Dedifferentiated amniotic fluid mesenchymal stem cell (primary cell): ENCODE results near the gene CEP97.

Experiments
- DNase-seq: peaks from one replicate; pipeline ENCODE4 v3.0.0-alpha.2; 2016; ENCODE audit errors: extremely low spot score

The CEP97 gene

DNA sequence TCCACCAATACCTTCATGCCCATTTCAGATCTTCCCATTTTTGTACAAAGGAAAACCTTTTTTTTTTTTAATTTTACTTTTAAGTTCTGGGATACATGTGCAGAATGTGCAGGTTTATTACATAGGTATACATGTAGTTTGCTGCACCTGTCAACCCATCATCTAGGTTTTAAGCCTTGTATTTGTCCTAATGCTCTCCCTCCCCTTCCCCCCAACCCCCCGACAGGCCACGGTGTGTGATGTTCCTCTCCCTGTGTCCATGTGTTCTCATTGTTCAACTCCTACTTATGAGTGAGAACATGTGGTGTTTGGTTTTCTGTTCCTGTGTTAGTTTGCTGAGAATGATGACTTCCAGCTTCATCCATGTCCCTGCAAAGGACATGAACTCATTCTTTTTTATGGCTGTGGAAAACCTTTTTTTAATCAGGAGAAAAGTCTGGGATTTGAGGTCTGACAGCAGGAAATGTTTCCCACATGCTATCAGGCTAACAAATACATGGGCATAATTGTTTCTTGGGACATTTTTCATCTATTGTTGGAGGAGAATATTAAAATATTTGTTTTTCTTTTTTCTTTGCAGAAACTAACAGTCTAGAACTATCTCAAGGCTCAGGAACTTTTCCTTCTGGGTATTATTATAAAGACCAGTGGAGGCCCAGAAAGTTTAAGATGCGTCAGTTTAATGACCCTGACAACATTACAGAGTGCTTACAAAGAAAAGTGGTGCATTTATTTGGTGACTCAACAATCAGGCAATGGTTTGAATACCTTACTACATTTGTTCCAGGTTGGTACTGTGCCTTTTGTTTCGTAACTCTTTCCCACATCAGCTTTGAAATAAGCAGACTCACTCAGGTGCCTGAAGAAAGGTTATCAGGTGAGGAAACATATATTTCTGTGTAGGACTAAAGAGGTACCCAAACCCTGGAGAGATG lies 92.1 kb downstream of the CEP97 start:
- no peak for DNase-seq

DNA sequence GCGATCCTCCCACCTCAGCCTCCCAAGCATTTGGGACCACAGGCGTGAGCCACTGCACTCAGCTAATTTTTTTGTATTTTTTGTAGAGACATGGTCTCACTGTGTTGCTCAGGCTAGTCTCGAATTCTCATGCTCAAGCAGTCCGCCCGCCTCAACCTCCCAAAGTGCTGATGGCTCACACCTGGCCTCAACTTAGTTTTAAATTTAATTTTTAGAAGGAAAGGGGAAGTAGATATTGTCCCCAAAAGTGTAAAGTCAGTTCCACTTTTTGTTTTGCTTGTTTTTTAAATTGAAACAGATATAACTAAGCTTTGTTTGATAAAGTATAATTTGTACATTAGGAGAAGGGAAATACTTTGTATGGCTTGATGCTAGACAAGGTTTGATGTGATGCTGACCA lies 93.6 kb downstream of the CEP97 start:
- no peak for DNase-seq

DNA sequence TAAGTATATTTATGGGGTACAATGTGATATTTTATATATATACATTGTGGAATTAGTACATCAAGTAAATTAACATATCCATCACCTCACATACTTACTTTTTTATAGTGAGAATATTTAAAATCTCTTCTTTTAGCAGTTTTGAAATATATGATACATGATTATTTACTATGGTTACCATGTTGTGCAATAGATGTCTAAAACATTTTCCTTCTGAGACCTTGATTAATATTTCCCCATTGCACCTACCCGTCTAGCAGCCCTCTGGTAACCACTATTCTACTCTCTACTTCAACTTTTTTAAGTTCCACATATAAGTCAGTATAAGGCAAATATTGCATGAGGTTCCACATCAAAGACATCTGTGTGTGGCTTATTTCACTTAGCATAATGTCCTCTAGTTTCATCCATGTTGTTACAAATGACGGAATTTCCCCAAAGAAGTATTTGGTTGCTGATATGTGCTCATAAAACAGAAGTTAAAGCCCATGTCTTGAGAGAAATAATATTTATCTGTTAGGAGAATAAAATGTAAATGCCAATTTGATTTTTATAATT lies 95.3 kb downstream of the CEP97 start:
- no peak for DNase-seq
